Suprapubic skin (tissue), 3 donors: ENCODE results near the gene TBC1D9.

Experiments used
- POLR2AphosphoS5 ChIP-seq, 3 donors: sonication (generic); formaldehyde crosslinking; IDR thresholded peaks; one replicate each; pipeline ENCODE4 v1.6.1; 2017; ENCODE audit warnings: antibody characterized with exemption in 3 of 3
- TF ChIP-seq, protein P1 (sequence below), 2 donors: fragments of 200-600 bp in 1 of 2; fragments of 450-650 bp in 1 of 2; sonication (generic) in 1 of 2; IDR thresholded peaks; one replicate each; pipeline ENCODE4 v1.5.1; 2016 to 2019; ENCODE audit warnings: antibody characterized with exemption in 2 of 2, mild to moderate bottlenecking in 1 of 2, moderate library complexity in 1 of 2

DNA sequence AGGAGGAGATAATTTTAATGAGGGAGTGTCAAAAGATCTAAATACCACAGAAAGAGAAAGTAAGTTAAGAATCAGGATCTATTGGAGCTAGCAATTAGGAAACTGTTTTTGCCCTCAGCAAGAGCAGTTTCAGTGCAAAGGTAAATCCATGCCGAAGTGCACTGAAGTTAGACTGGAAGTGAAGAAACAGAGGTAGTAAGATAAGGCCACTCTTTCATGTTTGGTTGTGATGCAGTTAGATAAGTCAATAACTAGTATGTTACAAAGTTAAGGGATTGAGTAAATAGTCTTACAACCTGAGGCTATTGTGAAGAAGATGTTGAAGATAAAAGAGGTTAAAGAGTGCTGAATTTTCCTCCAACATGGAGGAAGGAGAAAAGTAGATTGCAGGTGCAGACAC, 140.7 kb downstream of the TBC1D9 start:
- TF ChIP-seq, protein P1, sequence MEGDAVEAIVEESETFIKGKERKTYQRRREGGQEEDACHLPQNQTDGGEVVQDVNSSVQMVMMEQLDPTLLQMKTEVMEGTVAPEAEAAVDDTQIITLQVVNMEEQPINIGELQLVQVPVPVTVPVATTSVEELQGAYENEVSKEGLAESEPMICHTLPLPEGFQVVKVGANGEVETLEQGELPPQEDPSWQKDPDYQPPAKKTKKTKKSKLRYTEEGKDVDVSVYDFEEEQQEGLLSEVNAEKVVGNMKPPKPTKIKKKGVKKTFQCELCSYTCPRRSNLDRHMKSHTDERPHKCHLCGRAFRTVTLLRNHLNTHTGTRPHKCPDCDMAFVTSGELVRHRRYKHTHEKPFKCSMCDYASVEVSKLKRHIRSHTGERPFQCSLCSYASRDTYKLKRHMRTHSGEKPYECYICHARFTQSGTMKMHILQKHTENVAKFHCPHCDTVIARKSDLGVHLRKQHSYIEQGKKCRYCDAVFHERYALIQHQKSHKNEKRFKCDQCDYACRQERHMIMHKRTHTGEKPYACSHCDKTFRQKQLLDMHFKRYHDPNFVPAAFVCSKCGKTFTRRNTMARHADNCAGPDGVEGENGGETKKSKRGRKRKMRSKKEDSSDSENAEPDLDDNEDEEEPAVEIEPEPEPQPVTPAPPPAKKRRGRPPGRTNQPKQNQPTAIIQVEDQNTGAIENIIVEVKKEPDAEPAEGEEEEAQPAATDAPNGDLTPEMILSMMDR (IDR thresholded peaks at IDR 0.05) = no peak
- TF ChIP-seq POLR2AphosphoS5 (IDR thresholded peaks at IDR 0.05) = no peak
